OCI-LY7 (cell line): ENCODE results near the gene HCFC1. TPM values are rescaled to one million over a fixed set of nuclear protein-coding genes. Genes with fewer than 3 reads are reported as not detected.

ENCODE experiments used
- BruUV-seq: library from RNA; stranded (reverse); fragments of 400-500 nt; replicated peaks from 2 replicates; lab custom pipeline; 2021; lab: Mats Ljungman, UMichigan
- CTCF ChIA-PET: fragments of 300-600 bp; sonication (Branson Sonifier 250); formaldehyde crosslinking; loops from one replicate; lab custom pipeline; 2022; ENCODE audit warnings: antibody characterized with exemption; ENCODE audit not compliant: unreplicated experiment; lab: Charles Lee
- POLR2A ChIA-PET: fragments of 300-600 bp; sonication (Branson Sonifier 250); formaldehyde crosslinking; loops from one replicate; lab custom pipeline; 2022; ENCODE audit warnings: antibody characterized with exemption; lab: Charles Lee
- DNase-seq: peaks from one replicate; pipeline ENCODE4 v3.0.0-alpha.2; 2015; ENCODE audit warnings: low spot score
- H2AFZ ChIP-seq: fragments of 200-600 bp; sonication (generic), shearing (Covaris generic); 2 replicates; pipeline ENCODE4 v1.6.1; 2014; ENCODE audit warnings: mild to moderate bottlenecking, antibody characterized with exemption, low read length, moderate library complexity
- H3K27ac ChIP-seq: fragments of 200-600 bp; sonication (generic); 2 replicates; pipeline ENCODE4 v1.5.1; 2014; ENCODE audit warnings: mixed run types, low read depth, mild to moderate bottlenecking, moderate library complexity, low read length, inconsistent platforms; ENCODE audit not compliant: poor library complexity, severe bottlenecking
- H3K36me3 ChIP-seq: fragments of 200-600 bp; sonication (generic); 2 replicates; pipeline ENCODE4 v1.6.1; 2014; ENCODE audit warnings: mild to moderate bottlenecking, antibody characterized with exemption, low read length, moderate library complexity, mixed read lengths; ENCODE audit not compliant: insufficient read depth
- H3K4me1 ChIP-seq: fragments of 200-600 bp; sonication (generic); 2 replicates; pipeline ENCODE4 v1.5.1; 2014; ENCODE audit warnings: mild to moderate bottlenecking, low read length; ENCODE audit not compliant: insufficient read depth, poor library complexity, severe bottlenecking
- H3K4me2 ChIP-seq: fragments of 200-600 bp; sonication (generic); 2 replicates; pipeline ENCODE4 v1.6.1; 2014; ENCODE audit warnings: mild to moderate bottlenecking, low read length
- H3K4me3 ChIP-seq: fragments of 200-600 bp; sonication (generic); 2 replicates; pipeline ENCODE4 v1.5.1; 2014; ENCODE audit warnings: mild to moderate bottlenecking, low read depth, low read length; ENCODE audit not compliant: poor library complexity, severe bottlenecking
- H3K79me2 ChIP-seq: fragments of 200-600 bp; sonication (generic); 2 replicates; pipeline ENCODE4 v1.6.1; 2016; ENCODE audit warnings: low read depth, mild to moderate bottlenecking, low read length, moderate library complexity, mixed read lengths; ENCODE audit not compliant: insufficient read depth
- H3K9me2 ChIP-seq: fragments of 200-600 bp; sonication (generic); 2 replicates; pipeline ENCODE4 v1.6.1; 2016; ENCODE audit warnings: mild to moderate bottlenecking, low read length, mixed read lengths; ENCODE audit not compliant: insufficient read depth
- H3K9me3 ChIP-seq: fragments of 200-600 bp; sonication (generic); 2 replicates; pipeline ENCODE4 v1.6.1; 2014; ENCODE audit warnings: mild to moderate bottlenecking, mixed run types, low read length, mixed read lengths
- H4K20me1 ChIP-seq: fragments of 200-600 bp; sonication (generic); 2 replicates; pipeline ENCODE4 v1.6.1; 2014; ENCODE audit warnings: mild to moderate bottlenecking, antibody characterized with exemption, low read length, moderate library complexity, mixed read lengths; ENCODE audit not compliant: insufficient read depth
- EZH2phosphoT487 ChIP-seq: fragments of 200-600 bp; sonication (generic); IDR thresholded peaks from 2 replicates; pipeline ENCODE4 v1.6.1; 2018; ENCODE audit warnings: low read depth, borderline replicate concordance, mild to moderate bottlenecking, mixed run types, antibody characterized with exemption, low read length, moderate library complexity, mixed read lengths
- intact Hi-C: fragments of 100-400 bp; cut with micrococcal nuclease; formaldehyde crosslinking; loops from one replicate; pipeline ENCODE4 v1.10.0; 2022; ENCODE audit not compliant: unreplicated experiment
- total RNA-seq, 2 experiments: library from RNA; depleted of rRNA in 1 of 2; stranded (reverse); fragments of >200 nt in 1 of 2; shearing (Covaris generic) in 1 of 2; gene quantifications; 2 replicates each; pipeline ENCODE4 v1.2.3, GENCODE V29; 2014 to 2022
- TF ChIP-seq, protein P1 (sequence below): fragments of 200-600 bp; sonication (generic); conservative IDR thresholded peaks from 2 replicates; pipeline ENCODE4 v1.5.1; 2014; ENCODE audit warnings: mild to moderate bottlenecking, antibody characterized with exemption, low read length, moderate library complexity, mixed read lengths

HCFC1 gene
- total RNA-seq, 2 experiments from 2014 or later: 64.2 to 134 TPM

DNA sequence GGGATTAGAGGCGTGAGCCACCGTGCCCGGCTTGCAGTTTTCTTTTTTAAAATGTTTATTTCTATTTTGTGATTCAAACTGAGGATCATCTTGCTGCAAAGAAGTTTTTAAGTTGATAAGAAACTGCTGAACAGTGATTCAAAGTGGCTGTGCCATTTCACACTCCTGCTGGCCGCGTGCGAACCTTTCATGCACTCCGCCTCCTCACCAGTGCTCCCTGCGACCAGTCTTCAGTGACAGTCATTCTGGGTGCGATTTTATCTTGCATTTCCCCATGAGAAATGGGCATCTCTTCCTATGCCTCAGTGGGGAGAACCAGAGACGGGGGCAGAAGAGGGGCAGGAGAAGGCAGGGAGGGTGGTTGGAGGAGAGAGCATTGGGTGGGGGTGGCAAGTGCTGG is 22.4 kb upstream of the HCFC1 start:
- Histone ChIP-seq H3K9me2 (no peaks in the 10 kb centered on the region), H3K27ac (no peak overlapping the region), H3K9me3 (no peaks in the 10 kb centered on the region), H3K36me3 (no peaks in the 10 kb centered on the region), H3K79me2 (no peaks in the 10 kb centered on the region), H4K20me1 (no peaks in the 10 kb centered on the region), H3K4me3 (no peak overlapping the region), H3K4me2 (no peak overlapping the region), H2AFZ (no peak overlapping the region), H3K4me1 (no peaks in the 10 kb centered on the region)
- DNase-seq: no peak
- ChIA-PET CTCF (no interaction called here), POLR2A (no interaction called here)
- intact Hi-C loops: no loop called here
- BruUV-seq: no TSS peak
- TF ChIP-seq EZH2phosphoT487: no peak
- TF ChIP-seq, protein P1, sequence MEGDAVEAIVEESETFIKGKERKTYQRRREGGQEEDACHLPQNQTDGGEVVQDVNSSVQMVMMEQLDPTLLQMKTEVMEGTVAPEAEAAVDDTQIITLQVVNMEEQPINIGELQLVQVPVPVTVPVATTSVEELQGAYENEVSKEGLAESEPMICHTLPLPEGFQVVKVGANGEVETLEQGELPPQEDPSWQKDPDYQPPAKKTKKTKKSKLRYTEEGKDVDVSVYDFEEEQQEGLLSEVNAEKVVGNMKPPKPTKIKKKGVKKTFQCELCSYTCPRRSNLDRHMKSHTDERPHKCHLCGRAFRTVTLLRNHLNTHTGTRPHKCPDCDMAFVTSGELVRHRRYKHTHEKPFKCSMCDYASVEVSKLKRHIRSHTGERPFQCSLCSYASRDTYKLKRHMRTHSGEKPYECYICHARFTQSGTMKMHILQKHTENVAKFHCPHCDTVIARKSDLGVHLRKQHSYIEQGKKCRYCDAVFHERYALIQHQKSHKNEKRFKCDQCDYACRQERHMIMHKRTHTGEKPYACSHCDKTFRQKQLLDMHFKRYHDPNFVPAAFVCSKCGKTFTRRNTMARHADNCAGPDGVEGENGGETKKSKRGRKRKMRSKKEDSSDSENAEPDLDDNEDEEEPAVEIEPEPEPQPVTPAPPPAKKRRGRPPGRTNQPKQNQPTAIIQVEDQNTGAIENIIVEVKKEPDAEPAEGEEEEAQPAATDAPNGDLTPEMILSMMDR: no peak

DNA sequence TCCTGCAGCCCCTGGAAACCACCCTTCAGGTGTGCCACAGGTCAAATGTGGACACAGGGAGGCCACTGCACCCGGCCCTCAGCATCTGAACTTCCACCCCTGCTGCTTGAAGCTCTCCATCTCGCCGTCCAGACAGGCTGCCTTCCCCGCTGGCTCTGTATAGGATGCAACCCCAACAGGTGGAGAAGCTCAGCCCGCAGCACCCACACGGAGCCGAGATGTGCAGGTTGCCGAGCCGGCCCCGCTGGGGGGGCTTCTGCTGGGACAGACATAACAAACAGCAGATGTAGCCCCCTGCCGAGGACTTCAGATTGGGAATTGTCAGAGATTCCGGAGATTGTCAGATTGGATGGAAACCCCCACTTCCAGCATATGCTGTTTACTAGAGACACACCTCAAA is 21.5 kb upstream of the HCFC1 start:
- BruUV-seq: no TSS peak
- no peaks in the 10 kb centered on the region for H3K4me1 ChIP-seq
- H3K36me3 ChIP-seq: no peaks in the 10 kb centered on the region
- H3K27ac ChIP-seq: no peak overlapping the region
- H3K9me3 ChIP-seq: no peaks in the 10 kb centered on the region
- H3K9me2 ChIP-seq: no peaks in the 10 kb centered on the region
- ChIA-PET POLR2A (no interaction called here), CTCF (no interaction called here)
- H2AFZ ChIP-seq: no peak overlapping the region
- H4K20me1 ChIP-seq: no peaks in the 10 kb centered on the region
- no peak for DNase-seq
- H3K79me2 ChIP-seq: no peaks in the 10 kb centered on the region
- TF ChIP-seq, protein P1: no peak
- intact Hi-C loops: no loop called here
- H3K4me2 ChIP-seq: no peak overlapping the region
- no peak overlapping the region for H3K4me3 ChIP-seq

DNA sequence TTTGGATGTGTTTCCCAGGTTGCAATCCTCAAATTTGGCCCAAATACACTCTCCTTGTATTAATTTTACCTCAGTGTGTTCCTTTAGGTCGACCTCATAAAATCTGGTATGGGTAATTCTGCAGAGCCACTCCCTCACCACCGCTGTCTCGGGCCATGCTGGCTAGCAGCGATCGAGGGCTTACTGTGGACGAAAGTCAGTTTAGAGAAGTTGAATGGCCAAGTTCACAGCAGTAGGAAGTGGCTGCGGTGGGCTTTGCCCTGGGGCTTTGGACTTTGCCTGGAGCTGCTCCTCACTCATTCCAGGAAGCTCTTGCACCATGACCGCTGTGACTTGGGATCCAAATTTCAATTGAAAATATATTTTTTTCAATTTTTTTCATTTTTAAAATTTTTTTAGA is 20.6 kb upstream of the HCFC1 start:
- Histone ChIP-seq H3K9me3 (no peaks in the 10 kb centered on the region), H3K4me1 (no peaks in the 10 kb centered on the region), H2AFZ (no peak overlapping the region), H4K20me1 (no peaks in the 10 kb centered on the region), H3K27ac (no peak overlapping the region), H3K36me3 (no peaks in the 10 kb centered on the region), H3K4me2 (no peak overlapping the region), H3K79me2 (no peaks in the 10 kb centered on the region), H3K9me2 (no peaks in the 10 kb centered on the region), H3K4me3 (no peak overlapping the region)
- ChIA-PET CTCF (no interaction called here), POLR2A (interaction anchor here (0.6 kb wide), 1 partner anchor 51 kb away, joined by 3 read pairs; no protein-coding TSS in a partner anchor)
- BruUV-seq: no TSS peak
- intact Hi-C loops: no loop called here
- DNase-seq: no peak
- TF ChIP-seq, protein P1: no peak
- no peak for TF ChIP-seq EZH2phosphoT487
